ENCODE measurements around the gene NINL. TPM values are rescaled to one million over a fixed set of nuclear protein-coding genes. Genes with fewer than 3 reads are reported as not detected.

The NINL gene
- total RNA-seq, 2 donors from 2014 or later, result 4.2 to 7.4 TPM

Other genes starting within 250 kb of the NINL start
- 10 to 100 TPM; 29.3 to 32.7 TPM for gene ABHD12, start 194.7 kb downstream of the NINL start, total RNA-seq
- under 1 TPM; 0.69 to 0.81 TPM for gene GINS1, start 177.9 kb downstream of the NINL start, total RNA-seq
- gene NANP, start 38.5 kb upstream of the NINL start, total RNA-seq, result 1 to 10 TPM; 4.5 to 6.1 TPM
- 10 to 100 TPM; 10.1 TPM for gene ZNF337, start 111.3 kb upstream of the NINL start, total RNA-seq